Suppressor macrophage treated with lipopolysaccharide for 1 hour (primary cell): ENCODE data around the gene PRKAG2.
"Not testable (repeated sequence)": the region's sequence is repeated elsewhere in the genome, so short reads cannot be mapped to it uniquely, and the experiment has no call there.

Source experiments
- DNase-seq, 3 donors: peaks; one replicate each; pipeline ENCODE4 v3.0.0-alpha.2; 2020 to 2022

PRKAG2 gene

GRCh38 chr7:151536178-151536577 is 340.7 kb downstream of the PRKAG2 start:
- not testable (repeated sequence) for DNase-seq

GRCh38 chr7:151529842-151530241 is 347.1 kb downstream of the PRKAG2 start:
- no peak for DNase-seq

- no peak for DNase-seq
These were observed 352.1 kb downstream of the PRKAG2 start for GRCh38 chr7:151524845-151525244.

DNA sequence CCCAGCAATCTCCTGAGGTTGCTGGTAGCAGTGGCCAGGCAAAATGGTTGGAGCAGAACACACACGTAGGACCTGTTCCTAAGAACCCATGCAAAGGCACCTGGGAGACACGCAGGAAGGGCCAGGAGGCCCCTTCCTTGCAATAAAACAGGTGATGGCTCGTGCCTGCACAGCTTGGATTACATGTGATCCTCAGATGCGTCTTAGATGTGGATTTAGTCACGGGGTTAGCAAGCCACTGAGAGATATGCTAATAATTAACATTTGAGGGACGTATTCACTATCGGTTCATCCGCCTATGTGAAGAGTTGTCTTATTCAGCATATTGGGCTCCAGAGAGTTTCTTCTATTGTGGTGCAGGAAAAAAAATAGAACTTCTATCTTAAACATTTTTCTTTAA is 352.6 kb downstream of the PRKAG2 start:
- DNase-seq, result no peak

DNA sequence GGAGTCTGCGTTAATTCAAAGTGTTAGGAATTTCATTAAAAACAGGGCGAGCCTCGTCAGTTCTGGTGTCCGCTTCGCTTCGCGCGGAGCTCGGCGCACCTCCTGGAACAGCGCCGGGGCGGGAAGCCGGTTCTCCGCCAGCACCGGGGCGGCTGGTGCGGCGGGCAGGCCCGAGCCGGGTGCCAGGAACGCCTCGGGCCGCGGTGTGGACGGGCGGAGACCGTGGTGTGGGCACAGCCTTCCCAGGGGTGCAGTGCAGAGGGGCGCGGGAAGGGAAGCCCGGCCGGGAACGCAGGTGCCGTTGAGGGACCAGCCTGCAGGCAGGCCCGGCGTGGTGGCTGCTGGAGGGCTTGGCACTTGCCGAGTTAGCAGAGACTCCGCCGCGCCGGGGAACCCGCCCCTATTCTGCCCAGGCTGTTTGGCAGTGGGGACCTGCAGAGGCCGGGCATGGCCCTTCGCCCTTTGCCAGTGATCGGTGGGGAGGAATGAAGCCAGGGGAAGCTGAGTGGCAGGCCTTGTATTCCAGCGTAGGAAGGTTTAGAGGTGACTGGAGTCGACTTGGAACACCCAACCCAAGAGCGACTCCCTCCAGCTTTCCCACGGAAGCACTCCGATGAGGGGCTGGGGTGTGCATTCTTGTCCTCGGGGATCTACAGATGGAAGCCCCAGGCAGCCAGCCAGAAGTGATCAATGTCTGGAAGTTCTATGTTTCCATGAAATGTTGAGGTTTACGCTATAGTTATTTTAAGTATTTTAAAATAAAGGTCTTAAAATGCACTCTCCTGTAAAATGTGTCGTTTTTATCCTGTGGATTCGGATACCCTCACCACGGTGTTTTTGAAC is 356.3 kb downstream of the PRKAG2 start:
- DNase-seq, result peak; percentile 41 to 69 (median 43)

GRCh38 chr7:151519765-151520418 is 357.0 kb downstream of the PRKAG2 start, which contains the start of gene RHEB:
RHEB (minus strand) TSS chr7:151519895; CDS start chr7:151519511, 384 bp downstream.
- DNase-seq, result peak; percentile 99

DNA sequence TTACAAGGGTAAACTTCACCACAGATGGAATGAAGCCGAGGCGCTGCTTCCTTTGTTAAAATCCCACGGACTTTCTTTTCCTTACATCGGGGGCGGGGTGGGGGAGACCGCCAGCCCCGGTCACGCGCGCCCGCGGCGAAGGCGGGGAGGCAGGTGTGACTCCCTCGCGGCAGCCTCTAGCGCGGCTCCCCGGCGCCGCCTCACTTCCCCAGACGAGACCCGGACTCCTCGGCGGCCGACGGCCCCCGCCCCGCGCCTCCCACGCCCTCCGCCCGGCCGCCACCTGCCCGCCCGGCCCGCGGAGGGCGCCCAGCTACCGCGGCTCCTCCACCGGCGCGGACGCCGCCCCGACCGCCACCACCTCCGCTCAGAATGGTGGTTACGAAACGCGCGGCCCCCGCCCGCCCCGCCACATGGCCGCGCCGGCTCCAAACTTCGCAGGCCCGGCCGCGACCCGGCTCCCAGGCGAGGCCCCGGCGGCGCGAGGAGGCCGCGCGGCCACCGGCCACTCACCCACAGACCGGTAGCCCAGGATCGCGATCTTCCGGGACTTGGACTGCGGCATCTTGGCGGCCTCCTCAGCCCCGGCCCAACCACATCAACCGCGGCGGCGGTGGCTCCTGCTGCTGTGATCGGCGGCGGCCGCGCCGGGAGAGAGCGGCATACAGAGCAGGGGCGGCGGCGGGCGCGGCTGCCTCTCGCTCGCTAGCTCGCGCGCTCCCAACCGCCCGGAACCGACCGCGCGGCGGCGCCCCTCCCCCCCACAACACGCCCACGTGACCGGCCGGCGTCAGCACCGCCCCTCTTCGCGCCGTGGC is 357.8 kb downstream of the PRKAG2 start:
- DNase-seq, result peak; percentile 74 to 91 (median 81)

DNA sequence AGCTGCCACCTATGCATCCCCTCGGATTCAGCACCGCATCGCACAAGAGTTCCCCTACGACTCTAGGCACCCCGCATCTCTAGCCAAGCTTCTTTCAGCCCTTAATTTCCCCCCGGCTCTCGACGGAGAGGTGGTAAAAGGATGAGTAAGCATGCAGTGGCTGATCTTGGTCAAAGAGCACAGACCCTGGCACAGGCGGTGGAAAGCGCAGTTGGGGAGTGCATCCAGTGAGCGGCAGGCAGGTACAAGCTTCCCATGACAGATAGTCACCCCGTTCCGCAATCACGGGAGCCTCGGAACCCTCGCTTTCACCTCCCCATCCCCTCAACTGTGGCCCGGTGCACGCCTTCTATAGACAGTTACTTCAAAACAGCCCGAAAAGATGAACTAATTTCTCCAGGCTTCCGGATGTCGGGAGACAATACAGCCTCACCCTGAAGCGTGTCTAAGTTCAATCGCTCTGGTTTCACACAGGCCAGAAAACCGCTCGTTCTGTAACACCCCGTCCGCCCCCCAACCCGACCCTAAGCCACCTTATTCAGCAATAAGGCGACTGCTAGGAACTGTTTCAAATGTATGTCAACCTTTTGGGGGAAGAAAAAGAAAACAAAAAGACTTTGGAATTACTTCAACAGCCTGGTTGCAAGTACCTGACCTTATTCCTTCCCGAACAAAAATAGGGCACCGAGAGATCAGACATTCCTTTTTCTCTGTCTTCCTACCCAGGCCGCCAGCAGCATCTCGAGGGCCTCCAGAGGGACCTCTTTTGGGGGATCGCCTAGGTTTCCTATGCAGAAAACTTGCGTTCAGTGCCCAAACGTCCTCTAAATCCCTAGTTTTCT is 358.6 kb downstream of the PRKAG2 start:
- DNase-seq, result peak; percentile 45 to 54 (median 52)

GRCh38 chr7:151517601-151518104 is 359.3 kb downstream of the PRKAG2 start:
- no peak for DNase-seq

- no peak for DNase-seq
These were observed 361.7 kb downstream of the PRKAG2 start for GRCh38 chr7:151515276-151515565.

DNA sequence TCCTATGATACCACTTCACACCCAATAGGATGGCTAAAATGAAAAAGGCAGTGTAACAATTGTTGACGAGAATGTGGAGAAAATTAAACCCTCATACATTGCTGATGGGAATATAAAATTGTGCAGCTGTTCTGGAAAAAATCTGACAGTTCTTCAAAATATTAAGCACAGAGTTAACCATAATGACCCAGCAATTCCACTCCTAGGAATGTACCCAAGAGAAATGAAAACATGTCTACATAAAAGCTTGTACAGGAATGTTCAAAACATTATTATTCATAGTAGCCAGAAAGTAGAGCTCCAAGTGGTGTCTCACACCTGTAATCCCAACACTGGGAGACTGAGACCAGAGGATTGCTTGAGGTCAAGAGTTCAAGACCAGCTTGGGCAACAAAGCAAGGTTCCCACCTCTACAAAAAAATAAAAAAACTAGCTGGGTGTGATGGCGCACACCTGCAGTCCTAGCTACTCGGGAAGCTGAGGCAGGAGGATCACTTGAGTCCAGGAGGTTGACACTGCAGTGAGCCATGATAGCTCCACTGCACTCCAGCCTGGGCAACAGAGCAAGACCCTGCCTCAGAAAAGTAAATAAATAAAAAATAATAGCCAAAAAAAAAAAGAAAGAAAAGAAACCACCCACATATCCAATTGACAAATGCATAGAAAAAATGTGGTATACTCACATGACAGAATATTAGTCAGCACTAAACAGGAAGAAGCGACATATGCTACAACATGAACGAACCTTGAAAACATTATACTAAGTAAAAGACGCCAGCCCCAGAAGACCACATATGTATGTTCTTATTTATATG is 362.2 kb downstream of the PRKAG2 start:
- peak; percentile 56 to 81 (median 81) for DNase-seq

- DNase-seq, result no peak
These were observed 363.8 kb downstream of the PRKAG2 start for GRCh38 chr7:151513133-151513532.

DNA sequence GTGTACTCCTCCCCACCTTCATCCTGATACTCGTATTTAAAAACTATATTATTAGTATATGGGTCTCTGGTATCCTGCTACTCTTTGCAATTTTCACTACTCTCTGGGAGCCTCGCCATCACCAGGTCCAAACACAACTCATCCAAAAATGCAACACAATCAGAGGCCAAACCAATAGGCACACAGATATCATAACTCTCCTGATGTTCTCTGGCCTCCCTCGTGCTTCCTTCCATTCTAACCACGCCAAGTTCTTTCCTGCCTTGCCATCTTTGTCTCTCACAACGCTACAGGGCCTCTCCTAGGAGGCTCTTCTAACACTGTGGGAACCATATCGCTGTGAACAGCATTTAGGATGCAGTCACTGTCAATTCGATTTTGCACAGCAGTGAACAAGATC is 364.6 kb downstream of the PRKAG2 start:
- no peak for DNase-seq

DNA sequence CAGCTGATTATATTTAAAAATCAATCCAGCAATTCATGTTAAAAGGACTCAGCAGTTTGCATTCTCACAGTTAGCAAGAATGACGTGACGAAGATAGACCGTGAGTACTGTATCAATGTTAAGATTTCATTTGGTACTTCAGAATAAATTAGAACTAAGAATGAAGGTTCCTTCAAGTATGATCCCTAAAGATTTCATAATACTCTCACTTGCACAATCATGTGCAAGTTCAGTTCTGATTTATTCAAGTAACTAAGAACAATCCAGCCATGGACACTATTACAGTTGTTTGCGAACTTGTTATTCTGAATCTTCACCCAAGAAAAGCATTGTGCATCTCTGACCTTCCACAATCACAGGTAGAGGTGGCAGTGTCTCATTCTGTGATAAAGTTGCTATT is 365.0 kb downstream of the PRKAG2 start:
- DNase-seq, result peak in 2 of 3 donors; percentile 58 to 74

DNA sequence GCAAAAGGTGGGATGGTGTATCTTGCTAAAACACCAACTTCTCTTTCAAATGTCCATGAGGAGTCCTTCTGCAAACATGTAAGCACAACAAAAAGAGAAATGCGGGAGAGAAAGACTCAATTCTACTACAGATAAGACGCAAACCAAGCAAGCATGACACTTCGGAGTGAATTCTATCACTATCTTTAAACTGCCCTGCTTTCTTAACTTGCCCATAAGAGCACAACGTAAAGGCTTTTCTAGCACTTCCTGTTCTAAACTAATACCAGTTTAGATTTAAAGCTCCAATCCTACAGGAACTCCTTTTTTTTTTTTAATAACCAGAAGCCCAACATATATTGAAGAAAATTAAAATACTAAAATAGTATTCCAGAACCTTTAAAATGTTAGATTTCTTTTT is 365.6 kb downstream of the PRKAG2 start:
- DNase-seq, result no peak

DNA sequence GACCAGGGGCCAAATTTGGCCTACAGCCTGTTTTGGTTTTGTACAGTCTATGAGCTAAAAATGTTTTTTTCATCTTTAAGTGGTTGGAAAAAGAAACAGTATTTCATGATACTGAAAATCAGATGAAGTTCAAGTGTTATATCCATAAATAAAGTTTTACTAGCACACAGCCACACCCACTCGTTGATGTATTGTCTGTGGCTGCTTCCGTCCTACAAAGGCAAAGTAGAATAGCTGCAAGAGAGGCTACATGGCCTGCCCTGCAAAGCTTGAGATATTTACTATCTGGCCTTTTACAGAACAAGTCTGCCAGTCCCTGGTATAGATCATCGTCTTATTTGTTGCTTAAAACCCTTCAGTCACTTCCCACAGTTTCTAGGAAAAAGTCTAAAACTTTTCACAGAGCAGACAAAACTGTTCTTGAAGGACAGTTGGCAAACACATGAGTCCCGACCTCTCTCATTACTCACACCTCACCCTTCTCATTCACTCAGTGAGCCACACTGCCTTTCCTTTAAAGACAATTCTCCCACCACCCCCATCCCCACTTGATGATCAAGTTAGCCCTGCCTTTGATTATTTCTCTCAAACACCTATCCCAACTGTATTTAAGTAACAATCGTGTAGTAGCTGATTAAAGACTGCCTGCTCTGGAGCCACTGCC is 367.1 kb downstream of the PRKAG2 start:
- DNase-seq, result no peak

DNA sequence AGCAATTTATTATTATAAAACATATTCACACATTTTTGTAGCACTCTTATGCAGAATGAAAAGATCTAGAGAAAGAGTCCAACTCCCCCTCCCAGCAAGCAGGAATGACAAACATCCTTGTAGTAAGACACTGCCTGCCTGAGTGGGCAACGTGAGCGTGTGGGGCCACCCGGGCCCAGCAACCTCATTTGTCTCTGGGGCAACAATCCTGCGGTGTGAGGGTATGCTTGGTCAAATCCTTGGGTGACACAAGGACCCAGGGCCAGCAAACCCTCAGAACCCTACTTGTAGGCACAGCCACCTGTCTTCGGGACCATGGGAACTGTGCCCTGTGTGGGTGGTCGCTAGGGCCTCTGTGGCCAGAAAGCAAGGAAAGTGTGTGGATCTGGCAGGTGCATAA is 367.9 kb downstream of the PRKAG2 start:
- DNase-seq, result no peak

- DNase-seq, result no peak
These were observed 369.1 kb downstream of the PRKAG2 start for GRCh38 chr7:151507806-151508205.

GRCh38 chr7:151506901-151507382 is 370.0 kb downstream of the PRKAG2 start:
- no peak for DNase-seq
